Endothelial cell of umbilical vein (primary cell): Measurements from ENCODE around the gene CD248. TPM values are rescaled to one million over a fixed set of nuclear protein-coding genes. Genes with fewer than 3 reads are reported as not detected.
A peak's percentile ranks its signal among the peaks of the same experiment; 100 is the strongest.

Experiments used
- BruUV-seq: library from RNA; stranded (reverse); fragments of 400-500 nt; replicated peaks from 2 replicates; lab custom pipeline; 2021; lab: Mats Ljungman, UMichigan
- CTCF ChIA-PET: fragments of 300-600, 350-600 bp; sonication (Branson Sonifier 250); formaldehyde crosslinking; loops from one replicate; lab custom pipeline; 2021; ENCODE audit warnings: antibody characterized with exemption, inconsistent platforms; lab: Charles Lee
- POLR2A ChIA-PET: fragments of 300-600, 350-600 bp; sonication (Branson Sonifier 250); formaldehyde crosslinking; loops from one replicate; lab custom pipeline; 2021; ENCODE audit warnings: antibody characterized with exemption, inconsistent platforms; lab: Charles Lee
- DNase-seq: peaks from one replicate; pipeline ENCODE4 v3.0.0-alpha.2; 2011; ENCODE audit warnings: low read depth, low spot score
- FAIRE-seq: peaks from 2 replicates; lab custom pipeline; 2011; peaks lifted over from hg19 to GRCh38; lab: Jason Lieb, UNC
- H2AFZ ChIP-seq: 2 replicates; pipeline ENCODE4 v1.6.0; 2012; ENCODE audit warnings: low read depth, low read length, control low read depth, inconsistent platforms
- H3K27ac ChIP-seq: 2 replicates; pipeline ENCODE4 v1.5.1; 2011; ENCODE audit warnings: low read depth, mild to moderate bottlenecking, control low read depth, low read length, moderate library complexity; ENCODE audit not compliant: insufficient read depth
- H3K27me3 ChIP-seq, 2 experiments: 2 replicates each; pipeline versions ENCODE4 v1.6.0 to v1.6.1; 2011; ENCODE audit warnings: low read length in 2 of 2, mixed read lengths in 1 of 2; ENCODE audit not compliant: control insufficient read depth in 2 of 2, insufficient read depth in 2 of 2
- H3K36me3 ChIP-seq, 2 experiments: 2 replicates in 1 of 2; 3 replicates in 1 of 2; pipeline ENCODE4 v1.5.1; 2011; ENCODE audit warnings: low read length in 2 of 2, mild to moderate bottlenecking in 1 of 2, moderate library complexity in 1 of 2; ENCODE audit not compliant: control insufficient read depth in 2 of 2, insufficient read depth in 2 of 2; ENCODE audit errors: extremely low read depth in 1 of 2
- H3K4me1 ChIP-seq: 3 replicates; pipeline ENCODE4 v1.5.1; 2011; ENCODE audit warnings: mild to moderate bottlenecking, low read length; ENCODE audit not compliant: control insufficient read depth, insufficient read depth; ENCODE audit errors: extremely low read depth
- H3K4me2 ChIP-seq: 2 replicates; pipeline ENCODE4 v1.6.1; 2011; ENCODE audit warnings: low read length, control low read depth, mixed read lengths; ENCODE audit not compliant: insufficient read depth
- H3K4me3 ChIP-seq, 3 experiments: fragments of 200-600 bp in 1 of 3; sonication (generic), shearing (Covaris generic) in 1 of 3; replicated peaks in 1 of 3; 2 replicates each; pipeline ENCODE4 v1.5.1; 2011 to 2016; ENCODE audit warnings: control low read depth in 3 of 3, low read length in 3 of 3, mild to moderate bottlenecking in 2 of 3, inconsistent platforms in 1 of 3, low read depth in 1 of 3, moderate library complexity in 1 of 3; ENCODE audit not compliant: insufficient read depth in 1 of 3
- H3K79me2 ChIP-seq: 2 replicates; pipeline ENCODE4 v1.6.0; 2012; ENCODE audit warnings: low read length, inconsistent platforms; ENCODE audit not compliant: control insufficient read depth, insufficient read depth
- H3K9ac ChIP-seq: replicated peaks from 2 replicates; pipeline ENCODE3; 2011; ENCODE audit warnings: low read length, control low read depth; ENCODE audit not compliant: insufficient read depth; ENCODE audit errors: extremely low read depth
- H3K9me1 ChIP-seq: replicated peaks from 3 replicates; pipeline ENCODE4 v1.6.0; 2011; ENCODE audit warnings: mild to moderate bottlenecking, low read length; ENCODE audit not compliant: control insufficient read depth, insufficient read depth; ENCODE audit errors: extremely low read depth
- H3K9me3 ChIP-seq: replicated peaks from 2 replicates; pipeline ENCODE4 v1.5.1; 2012; ENCODE audit warnings: low read length, inconsistent platforms; ENCODE audit not compliant: control insufficient read depth, insufficient read depth
- H4K20me1 ChIP-seq: replicated peaks from 2 replicates; pipeline ENCODE3; 2011; ENCODE audit warnings: mild to moderate bottlenecking, low read length; ENCODE audit not compliant: control insufficient read depth, insufficient read depth; ENCODE audit errors: extremely low read depth
- CTCF ChIP-seq, 2 donors: IDR thresholded peaks; 1 replicate in 1 of 2; 2 replicates in 1 of 2; pipeline ENCODE4 v1.5.1; 2011; ENCODE audit warnings: low read length in 2 of 2, mild to moderate bottlenecking in 2 of 2, moderate library complexity in 2 of 2, control low read depth in 1 of 2, inconsistent platforms in 1 of 2, low read depth in 1 of 2; ENCODE audit not compliant: insufficient read depth in 1 of 2; ENCODE audit errors: extremely low read depth in 1 of 2
- EZH2 ChIP-seq: IDR thresholded peaks from 2 replicates; pipeline ENCODE4 v1.6.1; 2012; ENCODE audit warnings: borderline replicate concordance, low read depth, mild to moderate bottlenecking, moderate library complexity, low read length, inconsistent platforms; ENCODE audit not compliant: severe bottlenecking
- GATA2 ChIP-seq: IDR thresholded peaks from 2 replicates; pipeline ENCODE4 v1.7.0; 2011; ENCODE audit warnings: low read depth, mild to moderate bottlenecking, moderate library complexity, mixed read lengths, low read length; ENCODE audit not compliant: insufficient read length, insufficient read depth
- JUN ChIP-seq: IDR thresholded peaks from 2 replicates; pipeline ENCODE4 v1.6.1; 2011; ENCODE audit warnings: borderline replicate concordance, low read depth; ENCODE audit not compliant: insufficient read length, insufficient read depth
- MAX ChIP-seq: IDR thresholded peaks from 2 replicates; pipeline ENCODE4 v1.6.1; 2011; ENCODE audit not compliant: insufficient read depth, insufficient read length
- MYC ChIP-seq: IDR thresholded peaks from one replicate; pipeline ENCODE4 v1.6.1; 2011; ENCODE audit warnings: mild to moderate bottlenecking, low read depth, low read length
- POLR2AphosphoS5 ChIP-seq: IDR thresholded peaks from 2 replicates; pipeline ENCODE4 v1.6.1; 2012; ENCODE audit warnings: low read depth, mild to moderate bottlenecking, control low read depth, low read length, moderate library complexity; ENCODE audit not compliant: insufficient read depth
- dilution Hi-C: fragments of 300-500 bp; cut with MboI; formaldehyde crosslinking; loops from one replicate; pipeline ENCODE4 v1.15.0; 2019; ENCODE audit warnings: low sequenced_read_pairs; ENCODE audit not compliant: extremely low pct_ligation_motif_present
- intact Hi-C: fragments of 100-400 bp; cut with micrococcal nuclease; formaldehyde crosslinking; loops from one replicate; pipeline ENCODE4 v1.10.0; 2022
- polyA plus RNA-seq, 4 experiments: library from polyadenylated mRNA; depleted of rRNA in 3 of 4; stranded (reverse) in 3 of 4; unstranded in 1 of 4; fragments of >200 nt; gene quantifications; 2 replicates each; pipeline versions ENCODE4 v1.2.1 to v1.2.3, GENCODE V29; 2011 to 2012; ENCODE audit warnings: missing spikeins in 1 of 4
- total RNA-seq: library from RNA; stranded (reverse); gene quantifications from 2 replicates; pipeline ENCODE4 v1.2.3, GENCODE V29; 2021

The CD248 gene
- total and polyA plus RNA-seq, 2 donors (not counting 3 experiments of a cell fraction or from before 2014, with no cell fraction given) = 0.10 TPM; not detected in 1

- Histone ChIP-seq H3K9me3 (no peaks in the 10 kb centered on the region), H3K4me3 (peak overlapping the region in 2 of 3 experiments; percentile 82 to 98), H3K4me1 (peaks cover 14% of the 10 kb centered on the region), H3K4me2 (peak overlapping the region; percentile 63), H3K27ac (peak overlapping the region; percentile 29), H2AFZ (peak overlapping the region; percentile 74), H3K79me2 (peaks cover 19% of the 10 kb centered on the region), H4K20me1 (no peaks in the 10 kb centered on the region), H3K27me3 (no peaks in the 10 kb centered on the region), H3K9ac (peak overlapping the region; percentile 42), H3K36me3 (peaks cover 0 to 17% of the 10 kb centered on the region in 2 experiments), H3K9me1 (no peaks in the 10 kb centered on the region)
- ChIA-PET CTCF (interaction anchor here (1.2 to 2.2 kb wide), 2 partner anchors 10 to 34 kb away, joined by 4 to 7 read pairs; partner anchors contain the start of gene RIN1), POLR2A (interaction anchor here (1.2 to 1.4 kb wide), 2 partner anchors 9 to 497 kb away, joined by 3 to 4 read pairs; partner anchors contain the start of gene RIN1)
- no peak for FAIRE-seq
- dilution Hi-C loops (no loop called here), intact Hi-C loops (loop anchor here (1.0 kb wide), 2 partner anchors 9 to 33 kb away; partner anchors contain the start of gene RIN1)
- no peak for DNase-seq
- no TSS peak for BruUV-seq
- TF ChIP-seq MAX = no peak
- TF ChIP-seq CTCF (IDR thresholded peaks at IDR 0.05; ENCODE audit: extremely low read depth in 1 of 2, insufficient read depth in 1 of 2, low read depth in 1 of 2, low read length in 2 of 2) = no peak
- no peak for TF ChIP-seq POLR2AphosphoS5
- TF ChIP-seq EZH2 = no peak
- no peak for TF ChIP-seq GATA2
- TF ChIP-seq MYC = no peak
- no peak for TF ChIP-seq JUN
Measured at GRCh38 chr11:66345316-66345649, 28.4 kb upstream of the CD248 start.
